NB4 (cell line): ENCODE data around the gene SPECC1L.

Experiments
- POLR2A ChIP-seq: IDR thresholded peaks from 2 replicates; pipeline ENCODE4 v1.6.1; 2011; ENCODE audit warnings: mild to moderate bottlenecking; ENCODE audit not compliant: insufficient read length; ENCODE audit errors: extremely low read depth
- TF ChIP-seq, protein P1 (sequence below): IDR thresholded peaks from one replicate; pipeline ENCODE4 v1.5.1; 2012; ENCODE audit warnings: low read depth, low read length
- TF ChIP-seq, protein P2 (sequence below): IDR thresholded peaks from 2 replicates; pipeline ENCODE4 v1.6.1; 2011; ENCODE audit warnings: low read depth, low read length

DNA sequence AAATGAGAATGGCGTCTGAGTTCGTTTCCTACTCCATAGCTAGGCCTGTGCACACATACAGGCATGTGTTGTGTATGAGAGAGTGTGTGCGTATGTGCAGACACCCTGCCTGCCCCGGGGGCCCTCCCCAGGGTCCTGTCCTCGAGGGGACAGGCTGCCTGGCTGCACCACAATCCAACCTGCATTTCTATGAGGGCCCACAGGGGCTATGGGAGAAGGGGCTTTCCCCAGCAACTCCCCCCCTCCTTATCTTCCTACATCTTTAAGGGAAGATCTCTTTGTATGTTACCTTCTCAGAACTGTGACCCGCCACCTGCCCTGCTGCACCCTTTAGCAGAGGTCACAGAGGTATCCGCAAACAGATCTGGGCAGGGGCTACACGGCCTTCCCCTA, 171.7 kb downstream of the SPECC1L start:
- TF ChIP-seq, protein P1, sequence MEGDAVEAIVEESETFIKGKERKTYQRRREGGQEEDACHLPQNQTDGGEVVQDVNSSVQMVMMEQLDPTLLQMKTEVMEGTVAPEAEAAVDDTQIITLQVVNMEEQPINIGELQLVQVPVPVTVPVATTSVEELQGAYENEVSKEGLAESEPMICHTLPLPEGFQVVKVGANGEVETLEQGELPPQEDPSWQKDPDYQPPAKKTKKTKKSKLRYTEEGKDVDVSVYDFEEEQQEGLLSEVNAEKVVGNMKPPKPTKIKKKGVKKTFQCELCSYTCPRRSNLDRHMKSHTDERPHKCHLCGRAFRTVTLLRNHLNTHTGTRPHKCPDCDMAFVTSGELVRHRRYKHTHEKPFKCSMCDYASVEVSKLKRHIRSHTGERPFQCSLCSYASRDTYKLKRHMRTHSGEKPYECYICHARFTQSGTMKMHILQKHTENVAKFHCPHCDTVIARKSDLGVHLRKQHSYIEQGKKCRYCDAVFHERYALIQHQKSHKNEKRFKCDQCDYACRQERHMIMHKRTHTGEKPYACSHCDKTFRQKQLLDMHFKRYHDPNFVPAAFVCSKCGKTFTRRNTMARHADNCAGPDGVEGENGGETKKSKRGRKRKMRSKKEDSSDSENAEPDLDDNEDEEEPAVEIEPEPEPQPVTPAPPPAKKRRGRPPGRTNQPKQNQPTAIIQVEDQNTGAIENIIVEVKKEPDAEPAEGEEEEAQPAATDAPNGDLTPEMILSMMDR: no peak
- no peak for TF ChIP-seq POLR2A
- TF ChIP-seq, protein P2, sequence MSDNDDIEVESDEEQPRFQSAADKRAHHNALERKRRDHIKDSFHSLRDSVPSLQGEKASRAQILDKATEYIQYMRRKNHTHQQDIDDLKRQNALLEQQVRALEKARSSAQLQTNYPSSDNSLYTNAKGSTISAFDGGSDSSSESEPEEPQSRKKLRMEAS: no peak
